Subcutaneous adipose tissue (tissue), 4 donors: Measurements from ENCODE around the gene CD109. TPM values are rescaled to one million over a fixed set of nuclear protein-coding genes. Genes with fewer than 3 reads are reported as not detected.

ENCODE experiments used
- CTCF ChIP-seq: fragments of 450-650 bp; IDR thresholded peaks from one replicate; pipeline ENCODE4 v1.5.1; 2016; ENCODE audit warnings: low read depth, mild to moderate bottlenecking, control low read depth, antibody characterized with exemption, moderate library complexity
- total RNA-seq, 4 donors: library from RNA; depleted of rRNA; stranded (reverse); fragments of >200 nt; gene quantifications; one replicate each; pipeline ENCODE4 v1.1.0, GENCODE V29; 2016

Gene CD109
- total RNA-seq, 4 donors from 2014 or later, result 16.0 to 59.8 (median 22.5) TPM

- no peak for TF ChIP-seq CTCF
Observed at GRCh38 chr6:73706971-73707370, 11.0 kb downstream of the CD109 start.

- TF ChIP-seq CTCF, result no peak
Observed at GRCh38 chr6:73710470-73710869, 14.5 kb downstream of the CD109 start.

- TF ChIP-seq CTCF, result no peak
Observed at GRCh38 chr6:73710948-73711347, 14.9 kb downstream of the CD109 start.

GRCh38 chr6:73712535-73713173 is 16.7 kb downstream of the CD109 start:
- TF ChIP-seq CTCF, result no peak

- TF ChIP-seq CTCF, result no peak
Observed at GRCh38 chr6:73713426-73714147, 17.6 kb downstream of the CD109 start.

GRCh38 chr6:73719046-73719445 is 23.0 kb downstream of the CD109 start:
- no peak for TF ChIP-seq CTCF

- TF ChIP-seq CTCF, result no peak
Observed at GRCh38 chr6:73722318-73723060, 26.5 kb downstream of the CD109 start.
